DMS53 (cell line): ENCODE data around the gene UBE2Q1.

Experiments used
- DNase-seq: peaks from one replicate; lab custom pipeline; 2025; lab: John Stamatoyannopoulos, UW

The UBE2Q1 gene

DNA sequence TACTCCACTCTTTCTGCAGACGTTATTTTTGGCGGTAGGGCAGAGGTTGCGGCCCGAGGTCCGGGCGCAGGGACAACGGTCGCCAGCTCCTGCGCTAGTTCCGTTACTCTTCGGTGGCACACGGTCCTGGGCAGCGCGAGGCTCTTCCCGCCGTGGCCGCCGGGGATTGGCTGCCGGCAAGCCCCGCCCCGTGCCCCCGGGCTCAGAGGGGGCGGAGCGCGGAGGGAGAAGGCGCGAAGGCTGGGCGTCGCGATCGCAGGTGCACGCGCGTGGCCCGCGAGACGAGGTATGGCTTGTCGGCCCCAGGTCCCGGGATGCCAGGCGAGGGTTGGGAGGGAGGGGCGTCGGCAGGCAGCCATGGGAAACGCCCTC is 55.7 kb downstream of the UBE2Q1 start:
- DNase-seq = no peak

DNA sequence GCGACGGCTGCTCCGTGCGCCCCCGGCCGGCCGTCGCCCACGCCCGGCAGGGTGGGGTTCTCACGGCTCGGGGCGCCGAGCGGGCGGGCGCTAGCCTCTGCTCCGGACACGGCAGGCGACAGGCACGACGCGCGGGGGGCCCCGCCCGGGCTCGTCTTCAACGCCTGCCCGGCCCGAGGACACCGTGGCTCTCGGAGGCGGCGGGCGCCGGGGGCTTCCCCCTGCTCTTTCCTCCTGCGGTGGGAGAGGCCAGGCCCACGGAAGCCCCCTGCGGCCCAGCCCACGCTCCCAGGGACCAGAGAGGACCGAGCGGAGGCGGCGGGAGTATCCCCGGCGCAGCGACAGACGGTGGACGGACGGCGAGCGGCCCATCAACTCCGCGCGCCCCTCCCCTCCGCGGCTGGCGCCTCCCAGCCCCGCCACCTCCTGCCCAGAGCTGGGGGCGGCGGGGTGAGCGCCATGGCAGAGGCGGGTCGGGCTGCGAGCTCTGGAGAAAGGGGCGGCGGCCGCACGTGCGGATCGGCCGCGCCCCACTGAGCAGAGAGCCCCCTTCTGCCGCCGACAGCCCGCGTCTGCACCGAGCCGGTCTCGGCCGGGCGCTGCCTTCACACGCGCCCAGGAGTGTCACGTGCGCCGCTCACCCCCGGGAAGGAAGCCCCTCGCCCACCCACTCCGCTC is 56.3 kb downstream of the UBE2Q1 start, which contains the start of the genes SHE and TDRD10:
TSS of gene SHE (minus strand) at position 347 of the 678 bp plus-strand sequence. CDS start 386 bp downstream, outside the sequence.
TSS of gene TDRD10 (plus strand) at position 154 of the 678 bp plus-strand sequence. CDS start 4,685 bp downstream, outside the sequence.
- peak; percentile 28 for DNase-seq

DNA sequence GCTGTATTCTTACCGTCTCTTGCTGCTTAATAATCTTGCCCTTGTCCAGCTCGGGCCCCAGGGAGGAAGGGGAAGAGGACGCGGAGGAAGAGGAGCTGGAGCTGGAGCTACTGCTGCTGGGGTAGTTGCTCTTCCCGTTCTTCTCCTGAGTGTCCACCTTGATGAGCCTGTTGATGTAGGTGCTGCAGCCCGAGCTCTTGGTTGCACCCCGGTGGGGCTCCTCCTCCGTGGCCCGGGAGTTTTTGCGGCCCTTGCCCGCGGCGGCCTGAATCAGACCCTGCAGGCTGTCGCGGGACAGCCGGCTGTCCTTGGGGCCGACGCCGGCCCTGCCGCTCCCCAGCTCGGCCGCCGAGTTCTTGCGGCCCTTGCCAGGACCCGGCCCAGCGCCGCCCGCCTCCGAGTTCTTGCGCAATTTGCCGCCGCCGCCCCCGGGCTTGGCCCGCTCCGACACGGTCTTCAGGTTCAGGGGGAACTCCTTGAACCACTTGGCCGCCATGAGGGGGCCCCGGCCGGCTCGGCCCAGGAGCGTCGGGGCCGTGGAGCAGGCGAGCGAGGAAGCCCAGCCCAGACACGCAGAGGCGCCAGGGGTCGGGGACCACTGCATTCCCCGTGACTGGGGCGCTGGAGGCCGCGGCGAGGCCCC is 56.9 kb downstream of the UBE2Q1 start:
- DNase-seq = peak; percentile 30

DNA sequence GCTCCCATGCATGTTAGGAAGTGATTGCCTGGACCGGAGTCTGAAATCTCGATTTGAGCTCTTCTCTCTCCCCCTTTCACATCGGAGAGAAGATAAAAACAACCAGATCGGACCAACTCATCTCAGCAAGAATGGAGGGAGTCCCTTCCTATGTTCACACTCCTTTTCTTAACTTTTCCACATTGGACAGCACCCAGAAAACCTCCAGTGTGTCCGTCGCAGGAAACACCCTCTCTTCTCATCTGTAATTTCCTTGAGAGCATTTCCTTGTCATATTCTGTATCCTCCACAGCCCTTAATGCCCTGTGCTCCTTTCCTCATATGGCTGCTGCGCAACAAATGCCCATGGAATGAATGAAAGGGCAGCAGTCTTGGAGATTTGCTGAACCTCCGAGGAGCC is 57.9 kb downstream of the UBE2Q1 start:
- DNase-seq = no peak

DNA sequence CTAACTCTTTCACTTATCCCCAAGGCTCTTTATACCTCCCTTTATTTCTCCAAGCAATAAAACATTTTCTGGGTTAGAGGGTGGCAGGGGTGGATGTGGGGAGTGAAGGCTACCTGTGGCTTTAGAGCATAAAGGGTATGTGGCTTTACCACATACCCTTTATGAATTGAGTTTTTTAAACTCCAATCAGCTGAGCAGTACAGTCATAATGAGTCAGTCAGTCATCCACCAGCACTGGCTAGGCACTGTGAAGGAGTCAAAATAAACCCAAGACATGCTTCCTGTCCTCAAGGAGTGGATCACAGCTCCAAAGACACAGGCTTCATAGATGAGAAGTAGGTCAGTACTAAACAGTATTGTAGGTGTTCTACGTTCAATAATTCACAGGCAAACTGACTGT is 59.0 kb downstream of the UBE2Q1 start:
- no peak for DNase-seq
